Tibial nerve (tissue), 4 donors: ENCODE measurements around the gene PPP6R2. TPM values are rescaled to one million over a fixed set of nuclear protein-coding genes. Genes with fewer than 3 reads are reported as not detected.
"Not testable (repeated sequence)": the region's sequence is repeated elsewhere in the genome, so short reads cannot be mapped to it uniquely, and the experiment has no call there.

Experiments used
- DNase-seq, 2 donors: peaks; one replicate each; pipeline ENCODE4 v3.0.0-alpha.2; 2019; ENCODE audit warnings: low spot score in 2 of 2
- H3K27ac ChIP-seq, 4 donors: fragments of 200-600 bp; sonication (generic) in 3 of 4; one replicate each; pipeline ENCODE4 v1.5.1; 2017 to 2019; ENCODE audit warnings: mild to moderate bottlenecking in 1 of 4
- H3K27me3 ChIP-seq, 2 donors: fragments of 200-600 bp; sonication (generic) in 1 of 2; one replicate each; pipeline versions ENCODE4 v1.5.1 to v1.6.0; 2017 to 2019
- H3K36me3 ChIP-seq, 3 donors: fragments of 200-600 bp; sonication (generic); one replicate each; pipeline ENCODE4 v1.5.1; 2018 to 2019
- H3K4me1 ChIP-seq, 4 donors: fragments of 200-600 bp; sonication (generic) in 3 of 4; one replicate each; pipeline ENCODE4 v1.5.1; 2017 to 2019
- H3K4me3 ChIP-seq, 4 donors: fragments of 200-600 bp; sonication (generic) in 3 of 4; one replicate each; pipeline ENCODE4 v1.5.1; 2017 to 2019; ENCODE audit warnings: mild to moderate bottlenecking in 1 of 4, moderate library complexity in 1 of 4
- H3K9me3 ChIP-seq, 4 donors: fragments of 200-600 bp; sonication (generic) in 3 of 4; one replicate each; pipeline ENCODE4 v1.5.1; 2017 to 2019
- CTCF ChIP-seq, 5 experiments: fragments of 200-600 bp in 3 of 5; fragments of 450-650 bp in 2 of 5; sonication (generic) in 3 of 5; IDR thresholded peaks; one replicate each; pipeline ENCODE4 v1.5.1; 2016 to 2019; ENCODE audit warnings: antibody characterized with exemption in 5 of 5, mild to moderate bottlenecking in 3 of 5, moderate library complexity in 2 of 5
- EP300 ChIP-seq, 2 donors: sonication (generic); formaldehyde crosslinking; IDR thresholded peaks; one replicate each; pipeline ENCODE4 v1.6.1; 2017; ENCODE audit warnings: antibody characterized with exemption in 2 of 2, mild to moderate bottlenecking in 1 of 2
- POLR2A ChIP-seq, 2 donors: fragments of 450-650 bp; IDR thresholded peaks; one replicate each; pipeline ENCODE4 v1.6.1; 2017; ENCODE audit warnings: antibody characterized with exemption in 2 of 2, mild to moderate bottlenecking in 2 of 2, moderate library complexity in 2 of 2
- WGBS, 2 donors: methylation state at CpG; one replicate each; pipeline ENCODE4 v1.1.5; 2018; 5-methylcytosine and 5-hydroxymethylcytosine counted together
- total RNA-seq, 4 donors: library from RNA; depleted of rRNA; stranded (reverse); fragments of >200 nt; gene quantifications; one replicate each; pipeline ENCODE4 v1.1.0, GENCODE V29; 2016

Gene PPP6R2
- total RNA-seq, 4 donors from 2014 or later: 55.9 to 112 (median 76.7) TPM

- Histone ChIP-seq H3K4me3 (no peak overlapping the region), H3K27me3 (no peaks in the 10 kb centered on the region), H3K9me3 (no peaks in the 10 kb centered on the region), H3K36me3 (no peaks in the 10 kb centered on the region), H3K4me1 (peaks cover 0 to 20% (median 16%) of the 10 kb centered on the region in 4 donors), H3K27ac (no peak overlapping the region)
- DNase-seq: no peak
- TF ChIP-seq POLR2A (IDR thresholded peaks at IDR 0.05) (no peak), EP300 (IDR thresholded peaks at IDR 0.05) (no peak), CTCF (IDR thresholded peaks at IDR 0.05) (no peak)
- WGBS, 2 donors: 91 to 92% methylated on average over 6 of the region's 6 CpGs
Observed at GRCh38 chr22:50329236-50329635, 13.9 kb upstream of the PPP6R2 start.

GRCh38 chr22:50334433-50334832 lies 8.7 kb upstream of the PPP6R2 start:
- H3K4me1 ChIP-seq, DNase-seq, H3K27me3 ChIP-seq, H3K9me3 ChIP-seq, H3K36me3 ChIP-seq, H3K4me3 ChIP-seq: not testable (repeated sequence)
- WGBS, 2 donors: 88 to 95% methylated on average over 5 of the region's 5 CpGs
- peak overlapping the region in 1 of 4 donors; percentile 47 for H3K27ac ChIP-seq

GRCh38 chr22:50337262-50338041 lies 5.7 kb upstream of the PPP6R2 start:
- no peaks in the 10 kb centered on the region for H3K36me3 ChIP-seq
- no peaks in the 10 kb centered on the region for H3K27me3 ChIP-seq
- TF ChIP-seq CTCF (IDR thresholded peaks at IDR 0.05) (no peak), POLR2A (IDR thresholded peaks at IDR 0.05) (no peak), EP300 (IDR thresholded peaks at IDR 0.05) (no peak)
- WGBS, 2 donors: 92 to 94% methylated on average over 13 of the region's 13 CpGs
- DNase-seq: no peak
- no peak overlapping the region for H3K27ac ChIP-seq
- H3K4me3 ChIP-seq: no peak overlapping the region
- H3K9me3 ChIP-seq: no peaks in the 10 kb centered on the region
- peaks cover 0 to 7% (median 2%) of the 10 kb centered on the region in 4 donors for H3K4me1 ChIP-seq

GRCh38 chr22:50338042-50338573 lies 5.0 kb upstream of the PPP6R2 start:
- Histone ChIP-seq H3K9me3 (no peaks in the 10 kb centered on the region), H3K27ac (no peak overlapping the region), H3K36me3 (no peaks in the 10 kb centered on the region), H3K27me3 (no peaks in the 10 kb centered on the region), H3K4me3 (no peak overlapping the region), H3K4me1 (peaks cover 0 to 12% (median 4%) of the 10 kb centered on the region in 4 donors)
- DNase-seq: no peak
- TF ChIP-seq CTCF (IDR thresholded peaks at IDR 0.05) (no peak), POLR2A (IDR thresholded peaks at IDR 0.05) (no peak), EP300 (IDR thresholded peaks at IDR 0.05) (no peak)
- 93 to 96% methylated on average over 5 of the region's 5 CpGs for WGBS, 2 donors

GRCh38 chr22:50338860-50339462 lies 4.2 kb upstream of the PPP6R2 start:
- TF ChIP-seq EP300 (IDR thresholded peaks at IDR 0.05): no peak
- no peak for TF ChIP-seq CTCF (IDR thresholded peaks at IDR 0.05)
- no peak for TF ChIP-seq POLR2A (IDR thresholded peaks at IDR 0.05)
- peaks cover 0 to 12% (median 4%) of the 10 kb centered on the region in 4 donors for H3K4me1 ChIP-seq
- no peaks in the 10 kb centered on the region for H3K9me3 ChIP-seq
- no peaks in the 10 kb centered on the region for H3K36me3 ChIP-seq
- DNase-seq: no peak
- no peak overlapping the region for H3K4me3 ChIP-seq
- no peaks in the 10 kb centered on the region for H3K27me3 ChIP-seq
- 93 to 94% methylated on average over 4 of the region's 4 CpGs for WGBS, 2 donors
- no peak overlapping the region for H3K27ac ChIP-seq
